Measurements from ENCODE around the gene GJA3. TPM values are rescaled to one million over a fixed set of nuclear protein-coding genes. Genes with fewer than 3 reads are reported as not detected.

The GJA3 gene
- total RNA-seq, 1 experiment from 2014 or later: 0.03 TPM

DNA sequence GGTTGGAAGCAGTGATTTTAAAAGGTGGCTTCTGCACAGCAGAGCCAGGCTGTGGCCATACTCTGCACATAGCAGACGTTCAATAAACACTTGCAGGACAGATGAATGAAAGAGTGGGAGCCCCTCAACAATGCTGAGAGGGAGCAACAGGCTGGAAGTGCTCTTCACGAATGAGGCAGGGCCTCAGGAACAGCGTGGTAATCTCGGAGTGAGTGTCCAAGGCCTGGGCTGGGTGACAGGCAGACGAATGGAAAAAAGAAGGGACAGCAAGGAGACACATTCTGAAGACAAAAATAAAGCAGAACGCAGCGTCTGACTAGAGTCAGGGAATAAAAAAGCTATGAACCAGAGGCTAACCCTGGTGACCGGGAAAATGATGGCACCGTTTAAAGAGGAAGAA, 11.1 kb downstream of the GJA3 start:
- H3K36me3 ChIP-seq (replicated peaks; ENCODE audit: control insufficient read depth, insufficient read depth, low read length): no peaks in the 10 kb centered on the region
- no peak overlapping the region for H3K4me3 ChIP-seq (ENCODE audit: insufficient read depth, low read depth, low read length)
- no peaks in the 10 kb centered on the region; the same call in 1 of the 2 replicates for H3K27me3 ChIP-seq (ENCODE audit: control insufficient read depth, insufficient read depth, low read length)
- DNase-seq: no peak

DNA sequence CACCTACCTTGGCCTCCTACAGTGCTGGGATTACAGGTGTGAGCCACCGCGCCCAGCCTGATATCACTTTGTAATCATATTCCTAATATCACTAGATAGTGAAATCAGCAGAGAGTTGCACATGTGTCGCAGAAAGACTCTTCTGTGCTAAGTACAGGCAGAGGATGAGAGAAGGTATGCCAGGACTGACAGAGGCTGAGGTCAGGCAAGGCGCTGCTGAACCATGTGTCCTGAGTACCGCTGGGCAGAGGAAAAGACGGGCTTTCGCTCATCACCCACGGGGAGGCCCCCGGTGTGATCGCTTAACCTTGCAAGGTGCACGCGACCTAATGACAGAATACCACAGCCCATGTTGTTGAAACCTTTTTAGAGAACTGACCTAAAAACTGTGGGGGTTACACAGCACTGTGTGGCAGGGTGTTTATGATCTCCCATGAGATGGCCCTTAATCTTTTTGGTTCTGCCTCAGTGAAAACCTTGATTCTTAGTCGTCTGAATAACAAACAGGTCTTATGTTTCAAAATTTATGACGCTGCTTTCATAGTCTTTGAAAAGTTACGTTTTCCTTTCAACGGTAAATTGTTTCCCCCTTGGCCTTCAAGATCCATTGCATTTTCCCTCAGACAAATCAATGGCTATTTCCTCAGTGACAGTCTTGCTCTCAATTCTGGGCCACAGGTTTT, 12.2 kb downstream of the GJA3 start:
- DNase-seq: no peak
- H3K4me3 ChIP-seq (ENCODE audit: insufficient read depth, low read depth, low read length): no peak overlapping the region
- H3K27me3 ChIP-seq (ENCODE audit: control insufficient read depth, insufficient read depth, low read length): no peaks in the 10 kb centered on the region; the same call in 1 of the 2 replicates
- H3K36me3 ChIP-seq (replicated peaks; ENCODE audit: control insufficient read depth, insufficient read depth, low read length): no peaks in the 10 kb centered on the region

- H3K4me3 ChIP-seq (ENCODE audit: insufficient read depth, low read depth, low read length): no peak overlapping the region
- no peaks in the 10 kb centered on the region; the same call in 1 of the 2 replicates for H3K27me3 ChIP-seq (ENCODE audit: control insufficient read depth, insufficient read depth, low read length)
- no peak for DNase-seq
- no peaks in the 10 kb centered on the region for H3K36me3 ChIP-seq (replicated peaks; ENCODE audit: control insufficient read depth, insufficient read depth, low read length)
Observed at GRCh38 chr13:20146381-20146780, 14.5 kb downstream of the GJA3 start.

- no peaks in the 10 kb centered on the region; the same call in 1 of the 2 replicates for H3K27me3 ChIP-seq (ENCODE audit: control insufficient read depth, insufficient read depth, low read length)
- no peak for DNase-seq
Observed at GRCh38 chr13:20145521-20145920, 15.3 kb downstream of the GJA3 start.

GRCh38 chr13:20144141-20144850, 16.6 kb downstream of the GJA3 start:
- DNase-seq: no peak
- H3K27me3 ChIP-seq (ENCODE audit: control insufficient read depth, insufficient read depth, low read length): no peaks in the 10 kb centered on the region; the same call in 1 of the 2 replicates
- no peak overlapping the region for H3K4me3 ChIP-seq (ENCODE audit: insufficient read depth, low read depth, low read length)
- no peaks in the 10 kb centered on the region for H3K36me3 ChIP-seq (replicated peaks; ENCODE audit: control insufficient read depth, insufficient read depth, low read length)

More at GRCh38 chr13:20145521-20145920, 15.3 kb downstream of the GJA3 start:
- H3K4me3 ChIP-seq (ENCODE audit: insufficient read depth, low read depth, low read length): no peak overlapping the region
- H3K36me3 ChIP-seq (replicated peaks; ENCODE audit: control insufficient read depth, insufficient read depth, low read length): no peaks in the 10 kb centered on the region

GRCh38 chr13:20142927-20143480, 17.8 kb downstream of the GJA3 start:
- Histone ChIP-seq H3K36me3 (replicated peaks; ENCODE audit: control insufficient read depth, insufficient read depth, low read length) (no peaks in the 10 kb centered on the region), H3K27me3 (ENCODE audit: control insufficient read depth, insufficient read depth, low read length) (peaks cover 1% of the 10 kb centered on the region; the same call in 1 of the 2 replicates), H3K4me3 (ENCODE audit: insufficient read depth, low read depth, low read length) (no peak overlapping the region)
- peak; percentile 40 for DNase-seq

DNA sequence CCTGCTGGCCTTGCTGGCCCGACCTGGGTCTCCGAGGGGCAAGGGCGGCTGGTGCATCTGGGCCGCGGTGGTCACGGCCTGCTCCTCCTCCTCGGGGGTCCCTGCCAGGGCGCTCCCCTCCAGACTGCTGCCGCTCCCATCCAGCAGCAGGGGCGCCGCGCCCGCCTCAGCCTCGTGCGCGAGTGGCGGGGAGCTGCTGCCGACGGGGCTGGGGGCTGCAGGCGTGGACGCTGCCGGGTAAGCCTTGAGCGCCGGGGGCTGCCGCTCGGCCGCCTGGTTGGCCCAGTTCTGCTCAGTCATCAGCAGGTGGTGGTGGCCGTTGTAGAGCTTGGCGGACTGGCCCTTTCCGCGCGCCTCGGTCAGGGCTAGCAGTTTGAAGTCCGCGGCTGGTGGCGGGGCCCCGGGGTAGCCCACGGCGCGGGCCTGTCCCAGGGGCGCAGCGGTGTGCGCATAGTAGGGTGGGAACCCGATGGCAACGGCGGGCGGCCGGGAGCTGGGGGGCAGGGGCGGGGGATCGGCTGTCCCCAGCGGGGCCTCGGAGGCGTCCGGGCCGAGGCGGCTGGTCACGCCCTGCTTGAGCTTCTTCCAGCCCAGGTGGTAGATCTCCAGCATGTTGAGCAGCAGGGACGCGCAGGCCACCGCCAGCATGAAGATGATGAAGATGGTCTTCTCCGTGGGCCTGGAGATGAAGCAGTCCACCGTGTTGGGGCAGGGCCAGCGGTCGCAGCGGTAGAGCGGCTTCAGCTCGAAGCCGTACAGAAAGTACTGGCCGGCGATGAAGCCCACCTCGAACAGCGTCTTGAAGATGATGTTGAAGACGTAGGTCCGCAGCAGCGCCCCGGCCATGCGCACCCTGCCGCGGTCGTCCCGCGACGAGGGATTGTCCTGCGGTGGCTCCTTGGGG, 18.6 kb downstream of the GJA3 start:
- Histone ChIP-seq H3K36me3 (replicated peaks; ENCODE audit: control insufficient read depth, insufficient read depth, low read length) (no peaks in the 10 kb centered on the region), H3K4me3 (ENCODE audit: insufficient read depth, low read depth, low read length) (no peak overlapping the region), H3K27me3 (ENCODE audit: control insufficient read depth, insufficient read depth, low read length) (peaks cover 8% of the 10 kb centered on the region)
- DNase-seq: peak; percentile 65

- no peaks in the 10 kb centered on the region for H3K36me3 ChIP-seq (replicated peaks; ENCODE audit: control insufficient read depth, insufficient read depth, low read length)
- H3K27me3 ChIP-seq (ENCODE audit: control insufficient read depth, insufficient read depth, low read length): peaks cover 8% of the 10 kb centered on the region
- H3K4me3 ChIP-seq (ENCODE audit: insufficient read depth, low read depth, low read length): no peak overlapping the region
- peak; percentile 47 for DNase-seq
Observed at GRCh38 chr13:20141238-20142022, 19.4 kb downstream of the GJA3 start.

- no peaks in the 10 kb centered on the region for H3K36me3 ChIP-seq (replicated peaks; ENCODE audit: control insufficient read depth, insufficient read depth, low read length)
- no peak for DNase-seq
- peaks cover 8% of the 10 kb centered on the region for H3K27me3 ChIP-seq (ENCODE audit: control insufficient read depth, insufficient read depth, low read length)
- no peak overlapping the region for H3K4me3 ChIP-seq (ENCODE audit: insufficient read depth, low read depth, low read length)
Observed at GRCh38 chr13:20140487-20140886, 20.4 kb downstream of the GJA3 start.

DNA sequence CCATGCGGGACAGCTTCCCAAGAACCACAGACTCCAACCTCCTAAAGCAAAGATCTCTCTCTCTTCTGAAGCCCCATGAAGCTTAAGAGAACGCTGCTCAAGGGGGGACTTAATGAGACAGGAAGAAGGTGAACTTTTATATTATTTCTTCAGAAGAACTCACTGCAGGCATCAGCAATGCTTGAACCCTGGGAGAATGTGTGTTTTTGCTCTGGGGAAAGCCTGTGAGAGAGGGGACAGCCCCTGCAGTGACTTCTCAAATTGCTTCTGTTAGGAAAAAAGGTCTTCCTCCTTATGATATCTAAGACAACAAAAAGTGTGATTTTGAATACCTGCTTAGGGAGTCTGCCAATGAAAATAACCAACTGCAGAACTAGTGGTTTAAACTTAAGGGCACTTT, 23.0 kb downstream of the GJA3 start:
- H3K27me3 ChIP-seq (ENCODE audit: control insufficient read depth, insufficient read depth, low read length): peaks cover 8% of the 10 kb centered on the region
- DNase-seq: no peak

GRCh38 chr13:20136781-20137703, 23.8 kb downstream of the GJA3 start:
- peak; percentile 91 for DNase-seq
- Histone ChIP-seq H3K36me3 (replicated peaks; ENCODE audit: control insufficient read depth, insufficient read depth, low read length) (no peaks in the 10 kb centered on the region), H3K4me3 (ENCODE audit: insufficient read depth, low read depth, low read length) (peak overlapping the region; percentile 26), H3K27me3 (ENCODE audit: control insufficient read depth, insufficient read depth, low read length) (peaks cover 8% of the 10 kb centered on the region)

More for the DNA sequence above, 23.0 kb downstream of the GJA3 start:
- Histone ChIP-seq H3K36me3 (replicated peaks; ENCODE audit: control insufficient read depth, insufficient read depth, low read length) (no peaks in the 10 kb centered on the region), H3K4me3 (ENCODE audit: insufficient read depth, low read depth, low read length) (no peak overlapping the region)

DNA sequence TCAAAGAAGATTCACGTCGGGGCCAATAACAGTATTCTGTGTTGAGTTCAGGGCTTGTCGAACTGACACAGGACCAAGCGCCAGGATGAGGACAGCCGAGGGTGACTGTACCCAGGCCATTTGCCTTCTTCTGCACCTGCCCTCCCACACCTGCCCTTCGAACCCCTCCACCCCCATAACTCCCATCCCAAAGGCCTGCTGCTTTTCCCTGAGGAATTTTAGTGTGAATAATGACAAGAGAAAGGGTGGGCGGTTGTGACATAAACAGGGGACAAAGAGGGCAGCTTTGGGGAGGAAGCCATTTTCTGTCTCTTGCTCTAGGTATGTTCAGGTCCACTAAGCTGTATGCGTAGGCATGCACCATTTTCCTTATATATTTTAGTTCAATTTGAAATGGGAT, 26.1 kb downstream of the GJA3 start:
- Histone ChIP-seq H3K4me3 (ENCODE audit: insufficient read depth, low read depth, low read length) (no peak overlapping the region), H3K36me3 (replicated peaks; ENCODE audit: control insufficient read depth, insufficient read depth, low read length) (no peaks in the 10 kb centered on the region), H3K27me3 (ENCODE audit: control insufficient read depth, insufficient read depth, low read length) (peaks cover 11% of the 10 kb centered on the region)
- DNase-seq: no peak
